Transverse colon (tissue), 4 donors: ENCODE results near the gene USP48.

ENCODE experiments used
- EP300 ChIP-seq: sonication (generic); formaldehyde crosslinking; IDR thresholded peaks from one replicate; pipeline ENCODE4 v1.6.1; 2017; ENCODE audit warnings: antibody characterized with exemption, low read depth
- POLR2AphosphoS5 ChIP-seq, 3 donors: sonication (generic); formaldehyde crosslinking; IDR thresholded peaks; one replicate each; pipeline ENCODE4 v1.6.1; 2016; ENCODE audit warnings: antibody characterized with exemption in 3 of 3
- TF ChIP-seq, protein P1 (sequence below), 5 experiments: fragments of 200-600 bp in 3 of 5; fragments of 450-650 bp in 2 of 5; sonication (generic) in 3 of 5; IDR thresholded peaks; 1 replicate in 2 of 5; 2 replicates in 3 of 5; pipeline ENCODE4 v1.5.1; 2016 to 2017; ENCODE audit warnings: antibody characterized with exemption in 5 of 5, inconsistent platforms in 3 of 5, mild to moderate bottlenecking in 2 of 5, moderate library complexity in 1 of 5

DNA sequence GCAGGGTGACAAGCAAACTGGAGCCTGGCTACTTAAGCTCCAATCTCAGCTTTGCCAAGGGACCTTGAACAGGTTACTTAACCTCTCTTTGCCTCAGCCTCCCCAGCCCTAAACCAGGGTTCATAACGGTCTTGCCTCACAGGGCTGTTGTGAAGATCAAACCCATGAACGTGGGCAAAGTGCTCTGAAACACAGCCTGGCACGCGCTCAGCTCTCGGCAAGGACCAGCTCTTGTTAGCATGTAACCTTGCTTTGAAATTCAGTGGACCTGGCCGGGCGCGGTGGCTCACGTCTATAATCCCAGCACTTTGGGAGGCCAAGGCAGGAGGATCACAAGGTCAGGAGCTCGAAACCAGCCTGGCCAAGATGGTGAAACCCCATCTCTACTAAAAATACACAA, 138.6 kb downstream of the USP48 start:
- TF ChIP-seq POLR2AphosphoS5 (IDR thresholded peaks at IDR 0.05) (no peak), EP300 (no peak)
- TF ChIP-seq, protein P1, sequence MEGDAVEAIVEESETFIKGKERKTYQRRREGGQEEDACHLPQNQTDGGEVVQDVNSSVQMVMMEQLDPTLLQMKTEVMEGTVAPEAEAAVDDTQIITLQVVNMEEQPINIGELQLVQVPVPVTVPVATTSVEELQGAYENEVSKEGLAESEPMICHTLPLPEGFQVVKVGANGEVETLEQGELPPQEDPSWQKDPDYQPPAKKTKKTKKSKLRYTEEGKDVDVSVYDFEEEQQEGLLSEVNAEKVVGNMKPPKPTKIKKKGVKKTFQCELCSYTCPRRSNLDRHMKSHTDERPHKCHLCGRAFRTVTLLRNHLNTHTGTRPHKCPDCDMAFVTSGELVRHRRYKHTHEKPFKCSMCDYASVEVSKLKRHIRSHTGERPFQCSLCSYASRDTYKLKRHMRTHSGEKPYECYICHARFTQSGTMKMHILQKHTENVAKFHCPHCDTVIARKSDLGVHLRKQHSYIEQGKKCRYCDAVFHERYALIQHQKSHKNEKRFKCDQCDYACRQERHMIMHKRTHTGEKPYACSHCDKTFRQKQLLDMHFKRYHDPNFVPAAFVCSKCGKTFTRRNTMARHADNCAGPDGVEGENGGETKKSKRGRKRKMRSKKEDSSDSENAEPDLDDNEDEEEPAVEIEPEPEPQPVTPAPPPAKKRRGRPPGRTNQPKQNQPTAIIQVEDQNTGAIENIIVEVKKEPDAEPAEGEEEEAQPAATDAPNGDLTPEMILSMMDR (IDR thresholded peaks at IDR 0.05): no peak
